Panc1 (cell line): Measurements from ENCODE around the gene ORM1. TPM values are rescaled to one million over a fixed set of nuclear protein-coding genes. Genes with fewer than 3 reads are reported as not detected.

Source experiments
- ATAC-seq: fragments of 200-7000 bp; cut with Tn5 transposase; 2 replicates; pipeline ENCODE4 v1.9.1; 2020; ENCODE audit warnings: mild to moderate bottlenecking, moderate library complexity
- BruUV-seq: library from RNA; stranded (reverse); fragments of 400-500 nt; replicated peaks from 2 replicates; lab custom pipeline; 2021; lab: Mats Ljungman, UMichigan
- CTCF ChIA-PET: fragments of 300-600 bp; sonication (Branson Sonifier 250); formaldehyde crosslinking; loops from one replicate; lab custom pipeline; 2022; ENCODE audit warnings: antibody characterized with exemption; lab: Charles Lee
- POLR2A ChIA-PET: fragments of 300-600 bp; sonication (Branson Sonifier 250); formaldehyde crosslinking; loops from one replicate; lab custom pipeline; 2022; ENCODE audit warnings: antibody characterized with exemption; lab: Charles Lee
- DNase-seq: peaks from one replicate; pipeline ENCODE4 v3.0.0-alpha.2; 2010; ENCODE audit warnings: low read depth, low spot score
- H3K27ac ChIP-seq: 2 replicates; pipeline ENCODE4 v1.5.1; 2011; ENCODE audit warnings: mild to moderate bottlenecking, low read length, inconsistent platforms
- H3K27me3 ChIP-seq: fragments of 200-500 bp; sonication (Bioruptor generic); 2 replicates; pipeline ENCODE4 v1.6.0; 2014; ENCODE audit warnings: low read length, inconsistent platforms; ENCODE audit not compliant: control insufficient read depth, insufficient read depth
- H3K36me3 ChIP-seq: fragments of 200-500 bp; sonication (Bioruptor generic); 2 replicates; pipeline ENCODE4 v1.5.1; 2014; ENCODE audit warnings: inconsistent platforms, mild to moderate bottlenecking, low read length, moderate library complexity; ENCODE audit not compliant: control insufficient read depth, insufficient read depth
- H3K4me1 ChIP-seq: 2 replicates; pipeline ENCODE4 v1.5.1; 2011; ENCODE audit warnings: inconsistent platforms, mild to moderate bottlenecking, low read length, moderate library complexity; ENCODE audit not compliant: control insufficient read depth, insufficient read depth
- H3K4me3 ChIP-seq, 2 experiments: 2 replicates each; pipeline ENCODE4 v1.5.1; 2011 to 2012; ENCODE audit warnings: low read depth in 2 of 2, low read length in 2 of 2, mild to moderate bottlenecking in 2 of 2, inconsistent platforms in 1 of 2, moderate library complexity in 1 of 2
- H3K9me3 ChIP-seq: fragments of 200-500 bp; sonication (Bioruptor generic); 2 replicates; pipeline ENCODE4 v1.5.1; 2014; ENCODE audit warnings: low read depth, mild to moderate bottlenecking, inconsistent platforms, low read length, moderate library complexity; ENCODE audit not compliant: control insufficient read depth, insufficient read depth
- POLR2AphosphoS5 ChIP-seq: IDR thresholded peaks from 2 replicates; pipeline ENCODE4 v1.6.1; 2012; ENCODE audit warnings: mild to moderate bottlenecking, low read depth, low read length, moderate library complexity
- SIN3A ChIP-seq: IDR thresholded peaks from 2 replicates; pipeline ENCODE4 v1.6.1; 2012; ENCODE audit warnings: low read depth, mild to moderate bottlenecking, low read length, moderate library complexity, borderline replicate concordance; ENCODE audit not compliant: insufficient read depth
- TCF7L2 ChIP-seq: IDR thresholded peaks from 2 replicates; pipeline ENCODE4 v1.6.1; 2011; ENCODE audit warnings: mild to moderate bottlenecking, low read depth, low read length, inconsistent platforms
- in situ Hi-C: cut with HindIII; loops from 2 replicates; pipeline ENCODE4 v1.10.0; 2016; ENCODE audit warnings: low sequenced_read_pairs, low pct_unique_long_range_greater_than_20kb
- intact Hi-C: fragments of 100-400 bp; cut with micrococcal nuclease; formaldehyde crosslinking; loops from one replicate; pipeline ENCODE4 v1.10.0; 2022; ENCODE audit not compliant: unreplicated experiment
- total RNA-seq: library from RNA; stranded (reverse); gene quantifications from one replicate; pipeline ENCODE4 v1.2.1, GENCODE V29; 2021; ENCODE audit not compliant: unreplicated experiment
- TF ChIP-seq, protein P1 (sequence below): fragments of 450-650 bp; IDR thresholded peaks from 2 replicates; pipeline ENCODE4 v1.5.1; 2017; ENCODE audit warnings: mild to moderate bottlenecking
- TF ChIP-seq, protein P2 (sequence below), 2 experiments: IDR thresholded peaks; 2 replicates each; pipeline ENCODE4 v1.6.1; 2011 to 2012; ENCODE audit warnings: low read depth in 2 of 2, control low read depth in 1 of 2, low read length in 1 of 2, mild to moderate bottlenecking in 1 of 2, moderate library complexity in 1 of 2; ENCODE audit not compliant: insufficient read depth in 1 of 2

The ORM1 gene
- total RNA-seq, 1 experiment from 2014 or later, result 3.5 TPM

DNA sequence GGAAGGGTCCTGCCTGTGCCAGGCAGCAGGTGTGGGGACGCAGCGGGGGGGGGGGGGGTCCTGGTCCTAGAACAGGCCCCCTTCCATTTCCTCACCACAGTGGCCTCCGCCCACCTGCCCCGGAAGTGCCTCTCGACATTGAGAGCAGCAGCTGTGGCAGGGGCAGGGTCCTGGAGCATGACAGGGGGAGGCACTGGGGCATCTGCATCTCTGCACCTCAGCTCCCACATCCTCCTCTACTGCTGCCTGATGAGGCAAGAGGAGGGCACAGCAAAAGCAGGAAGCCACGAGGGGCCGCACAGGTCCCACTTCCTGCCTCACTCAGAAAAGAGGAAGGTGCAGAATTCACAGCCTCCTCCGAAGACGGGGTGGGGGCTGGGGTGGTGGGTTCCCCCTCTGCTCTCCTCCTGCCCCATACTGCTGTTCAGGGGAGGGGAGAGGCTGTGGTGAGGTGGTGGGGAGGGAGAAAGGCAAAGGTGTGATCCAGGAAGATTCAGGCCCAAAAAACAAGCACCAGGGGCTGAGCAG lies 50.1 kb downstream of the ORM1 start:
- CTCF ChIA-PET, result no interaction called here
- Histone ChIP-seq H3K27ac (no peak overlapping the region), H3K4me1 (no peaks in the 10 kb centered on the region), H3K36me3 (no peaks in the 10 kb centered on the region), H3K9me3 (no peaks in the 10 kb centered on the region), H3K4me3 (no peak overlapping the region), H3K27me3 (no peaks in the 10 kb centered on the region)
- in situ Hi-C loops (no loop called here), intact Hi-C loops (no loop called here)
- TF ChIP-seq SIN3A (no peak), POLR2AphosphoS5 (no peak), TCF7L2 (no peak)
- TF ChIP-seq, protein P1, sequence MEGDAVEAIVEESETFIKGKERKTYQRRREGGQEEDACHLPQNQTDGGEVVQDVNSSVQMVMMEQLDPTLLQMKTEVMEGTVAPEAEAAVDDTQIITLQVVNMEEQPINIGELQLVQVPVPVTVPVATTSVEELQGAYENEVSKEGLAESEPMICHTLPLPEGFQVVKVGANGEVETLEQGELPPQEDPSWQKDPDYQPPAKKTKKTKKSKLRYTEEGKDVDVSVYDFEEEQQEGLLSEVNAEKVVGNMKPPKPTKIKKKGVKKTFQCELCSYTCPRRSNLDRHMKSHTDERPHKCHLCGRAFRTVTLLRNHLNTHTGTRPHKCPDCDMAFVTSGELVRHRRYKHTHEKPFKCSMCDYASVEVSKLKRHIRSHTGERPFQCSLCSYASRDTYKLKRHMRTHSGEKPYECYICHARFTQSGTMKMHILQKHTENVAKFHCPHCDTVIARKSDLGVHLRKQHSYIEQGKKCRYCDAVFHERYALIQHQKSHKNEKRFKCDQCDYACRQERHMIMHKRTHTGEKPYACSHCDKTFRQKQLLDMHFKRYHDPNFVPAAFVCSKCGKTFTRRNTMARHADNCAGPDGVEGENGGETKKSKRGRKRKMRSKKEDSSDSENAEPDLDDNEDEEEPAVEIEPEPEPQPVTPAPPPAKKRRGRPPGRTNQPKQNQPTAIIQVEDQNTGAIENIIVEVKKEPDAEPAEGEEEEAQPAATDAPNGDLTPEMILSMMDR, result no peak
- TF ChIP-seq, protein P2, sequence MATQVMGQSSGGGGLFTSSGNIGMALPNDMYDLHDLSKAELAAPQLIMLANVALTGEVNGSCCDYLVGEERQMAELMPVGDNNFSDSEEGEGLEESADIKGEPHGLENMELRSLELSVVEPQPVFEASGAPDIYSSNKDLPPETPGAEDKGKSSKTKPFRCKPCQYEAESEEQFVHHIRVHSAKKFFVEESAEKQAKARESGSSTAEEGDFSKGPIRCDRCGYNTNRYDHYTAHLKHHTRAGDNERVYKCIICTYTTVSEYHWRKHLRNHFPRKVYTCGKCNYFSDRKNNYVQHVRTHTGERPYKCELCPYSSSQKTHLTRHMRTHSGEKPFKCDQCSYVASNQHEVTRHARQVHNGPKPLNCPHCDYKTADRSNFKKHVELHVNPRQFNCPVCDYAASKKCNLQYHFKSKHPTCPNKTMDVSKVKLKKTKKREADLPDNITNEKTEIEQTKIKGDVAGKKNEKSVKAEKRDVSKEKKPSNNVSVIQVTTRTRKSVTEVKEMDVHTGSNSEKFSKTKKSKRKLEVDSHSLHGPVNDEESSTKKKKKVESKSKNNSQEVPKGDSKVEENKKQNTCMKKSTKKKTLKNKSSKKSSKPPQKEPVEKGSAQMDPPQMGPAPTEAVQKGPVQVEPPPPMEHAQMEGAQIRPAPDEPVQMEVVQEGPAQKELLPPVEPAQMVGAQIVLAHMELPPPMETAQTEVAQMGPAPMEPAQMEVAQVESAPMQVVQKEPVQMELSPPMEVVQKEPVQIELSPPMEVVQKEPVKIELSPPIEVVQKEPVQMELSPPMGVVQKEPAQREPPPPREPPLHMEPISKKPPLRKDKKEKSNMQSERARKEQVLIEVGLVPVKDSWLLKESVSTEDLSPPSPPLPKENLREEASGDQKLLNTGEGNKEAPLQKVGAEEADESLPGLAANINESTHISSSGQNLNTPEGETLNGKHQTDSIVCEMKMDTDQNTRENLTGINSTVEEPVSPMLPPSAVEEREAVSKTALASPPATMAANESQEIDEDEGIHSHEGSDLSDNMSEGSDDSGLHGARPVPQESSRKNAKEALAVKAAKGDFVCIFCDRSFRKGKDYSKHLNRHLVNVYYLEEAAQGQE (IDR thresholded peaks at IDR 0.05; ENCODE audit: insufficient read depth in 1 of 2, low read depth in 2 of 2, low read length in 1 of 2), result no peak
- no peak for ATAC-seq
- DNase-seq, result no peak
- POLR2A ChIA-PET, result interaction anchor here (0.7 kb wide), 1 partner anchor 56 kb away, joined by 13 read pairs; no protein-coding TSS in a partner anchor
- BruUV-seq, result no TSS peak

DNA sequence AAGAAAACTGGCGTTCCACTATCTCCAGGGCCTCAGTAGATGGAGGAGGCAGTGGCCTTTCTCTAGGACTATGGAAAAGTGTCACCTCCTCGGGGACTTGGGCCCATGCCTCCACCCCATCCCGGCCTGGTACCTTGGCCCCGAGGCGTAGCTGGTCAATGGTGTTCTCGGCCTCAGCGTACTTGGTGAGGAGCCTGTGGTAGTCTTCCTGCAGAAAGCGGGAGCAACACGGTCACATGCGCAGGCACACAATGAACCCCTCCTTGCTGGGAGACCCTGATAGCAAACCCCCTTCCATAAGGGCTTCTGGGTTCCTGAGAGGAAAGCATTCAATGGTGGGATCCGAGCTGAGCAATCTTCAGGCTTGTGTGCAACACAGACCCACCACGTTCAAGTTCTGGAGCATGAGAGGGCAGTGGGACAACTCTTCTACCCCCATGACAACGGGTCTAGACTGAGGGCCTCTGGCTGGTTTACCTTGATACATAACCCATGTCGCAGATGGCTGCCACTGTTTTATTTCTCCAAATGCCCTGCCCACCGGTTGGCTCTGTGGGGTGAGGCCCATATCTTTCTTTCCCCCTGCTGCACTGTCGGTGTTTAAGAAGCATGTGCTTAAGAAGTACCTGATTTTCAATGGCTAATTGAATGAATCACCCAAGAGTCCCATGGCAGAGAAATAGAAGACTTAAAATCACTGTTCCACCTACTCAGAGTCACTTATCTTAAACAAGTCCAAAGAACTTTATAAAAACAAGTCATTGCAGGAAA lies 51.2 kb downstream of the ORM1 start:
- DNase-seq, result no peak
- in situ Hi-C loops, result no loop called here
- H3K36me3 ChIP-seq, result no peaks in the 10 kb centered on the region
- ChIA-PET POLR2A (no interaction called here), CTCF (no interaction called here)
- ATAC-seq, result no peak
- H3K4me3 ChIP-seq, result no peak overlapping the region
- intact Hi-C loops, result no loop called here
- H3K27me3 ChIP-seq, result no peaks in the 10 kb centered on the region
- TF ChIP-seq, protein P1, result no peak
- TF ChIP-seq POLR2AphosphoS5 (no peak), SIN3A (no peak), TCF7L2 (no peak)
- TF ChIP-seq, protein P2 (IDR thresholded peaks at IDR 0.05; ENCODE audit: insufficient read depth in 1 of 2, low read depth in 2 of 2, low read length in 1 of 2), result no peak
- no TSS peak for BruUV-seq
- H3K9me3 ChIP-seq, result no peaks in the 10 kb centered on the region
- H3K4me1 ChIP-seq, result no peaks in the 10 kb centered on the region
- no peak overlapping the region for H3K27ac ChIP-seq
